ENCODE measurements around the gene CEP295NL. TPM values are rescaled to one million over a fixed set of nuclear protein-coding genes. Genes with fewer than 3 reads are reported as not detected.

The CEP295NL gene
- total and polyA plus RNA-seq, 9 donors, result 0.25 to 8.0 (median 4.4) TPM

DNA sequence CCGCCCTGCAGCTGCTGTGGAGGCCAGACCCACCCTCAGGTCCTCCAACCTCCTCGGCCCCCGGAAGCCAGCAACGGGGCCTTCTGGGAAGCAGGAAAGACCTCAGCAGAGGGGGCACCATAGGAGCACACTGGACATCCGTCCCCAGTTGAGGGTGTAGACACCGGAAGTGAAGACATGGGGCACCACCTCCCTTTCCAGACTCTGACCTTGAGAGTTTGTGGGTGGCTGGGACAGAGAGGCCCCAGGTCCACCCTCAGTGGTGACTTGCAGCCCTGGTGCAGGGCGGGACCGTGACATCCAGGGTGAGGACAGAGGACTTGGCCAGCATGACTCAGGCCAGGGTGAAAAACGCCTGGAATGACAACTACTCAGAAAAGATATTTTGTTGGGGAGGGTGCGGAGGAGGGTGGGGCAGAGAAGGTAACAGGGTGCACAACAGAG lies 19.9 kb downstream of the CEP295NL start:
- DNase-seq, result peak; percentile 62 to 78 (median 68)
- 3 to 6% (median 3%) methylated on average over 10 of the region's 10 CpGs for WGBS, 3 donors
- peak overlapping the region; percentile 27 for H3K4me3 ChIP-seq
- H3K9me3 ChIP-seq, result no peaks in the 10 kb centered on the region
- TF ChIP-seq, protein P1, sequence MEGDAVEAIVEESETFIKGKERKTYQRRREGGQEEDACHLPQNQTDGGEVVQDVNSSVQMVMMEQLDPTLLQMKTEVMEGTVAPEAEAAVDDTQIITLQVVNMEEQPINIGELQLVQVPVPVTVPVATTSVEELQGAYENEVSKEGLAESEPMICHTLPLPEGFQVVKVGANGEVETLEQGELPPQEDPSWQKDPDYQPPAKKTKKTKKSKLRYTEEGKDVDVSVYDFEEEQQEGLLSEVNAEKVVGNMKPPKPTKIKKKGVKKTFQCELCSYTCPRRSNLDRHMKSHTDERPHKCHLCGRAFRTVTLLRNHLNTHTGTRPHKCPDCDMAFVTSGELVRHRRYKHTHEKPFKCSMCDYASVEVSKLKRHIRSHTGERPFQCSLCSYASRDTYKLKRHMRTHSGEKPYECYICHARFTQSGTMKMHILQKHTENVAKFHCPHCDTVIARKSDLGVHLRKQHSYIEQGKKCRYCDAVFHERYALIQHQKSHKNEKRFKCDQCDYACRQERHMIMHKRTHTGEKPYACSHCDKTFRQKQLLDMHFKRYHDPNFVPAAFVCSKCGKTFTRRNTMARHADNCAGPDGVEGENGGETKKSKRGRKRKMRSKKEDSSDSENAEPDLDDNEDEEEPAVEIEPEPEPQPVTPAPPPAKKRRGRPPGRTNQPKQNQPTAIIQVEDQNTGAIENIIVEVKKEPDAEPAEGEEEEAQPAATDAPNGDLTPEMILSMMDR (IDR thresholded peaks at IDR 0.05), result no peak
- peak; percentile 6 for TF ChIP-seq EP300 (IDR thresholded peaks at IDR 0.05)
- H3K27me3 ChIP-seq, result no peaks in the 10 kb centered on the region
- intact Hi-C loops (cut with DNase I), result loop anchor here in 2 of 4 donors (5.0 kb wide), 2 partner anchors 39 to 44 kb away; partner anchors contain the start of gene TIMP2 (in 1 of the 2)
- H3K36me3 ChIP-seq, result no peaks in the 10 kb centered on the region
- peaks cover 42% of the 10 kb centered on the region for H3K4me1 ChIP-seq (ENCODE audit: insufficient read depth)
- peak overlapping the region; percentile 70 to 84 for H3K27ac ChIP-seq

DNA sequence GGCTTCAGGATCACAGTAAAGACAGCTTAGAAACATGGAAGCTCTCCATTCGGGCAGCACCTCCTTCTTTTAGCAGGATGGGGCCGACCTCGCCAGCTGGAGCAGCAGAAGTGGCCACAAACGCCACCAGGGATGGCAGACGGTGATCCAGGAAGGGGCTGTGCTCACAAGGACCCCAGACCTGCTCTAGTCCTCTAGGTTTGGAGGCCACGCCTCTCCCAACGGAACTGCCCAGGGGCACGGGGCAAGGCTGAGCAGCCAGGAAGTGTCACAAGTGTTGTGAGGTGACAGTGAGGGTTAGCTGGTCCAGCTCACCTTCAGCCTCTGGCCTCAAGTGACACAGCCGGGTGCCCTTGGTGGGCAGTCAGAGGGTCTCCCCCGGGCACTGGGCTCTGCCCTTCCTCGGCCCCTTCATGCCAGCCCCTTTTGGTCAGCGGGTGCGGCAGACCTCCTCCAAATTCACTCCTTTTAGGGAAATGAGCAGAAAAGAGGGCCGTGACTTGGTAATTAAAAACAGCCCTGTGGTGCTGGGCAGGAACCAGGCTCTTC lies 20.4 kb downstream of the CEP295NL start:
- 28 to 38% (median 30%) methylated on average over 14 of the region's 14 CpGs for WGBS, 3 donors

DNA sequence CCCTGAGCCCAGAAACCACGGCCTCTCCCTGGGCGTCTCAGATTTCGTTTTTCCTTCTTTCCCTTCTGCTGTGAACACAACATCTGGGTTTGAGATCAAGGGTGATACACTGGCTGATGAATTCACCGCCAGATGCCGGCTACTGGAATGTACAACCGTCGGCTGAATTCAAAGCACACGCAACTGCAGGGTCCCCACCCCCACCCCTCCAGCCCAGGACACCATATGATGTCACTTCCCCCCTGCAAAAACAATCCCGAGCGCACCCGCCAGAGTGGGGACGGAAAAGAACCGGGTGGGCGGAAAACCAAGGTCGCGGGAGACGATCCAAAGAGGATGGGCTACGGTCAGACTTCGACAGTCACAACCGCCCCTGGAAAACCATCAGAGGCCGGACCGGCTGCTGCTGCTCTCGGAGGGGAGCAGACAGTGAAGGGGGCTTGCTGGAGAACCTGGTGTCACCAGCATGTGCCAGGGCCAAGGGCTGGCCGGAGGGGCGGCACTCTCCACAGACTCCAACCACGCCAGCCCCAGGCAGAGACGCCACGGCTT lies 23.3 kb downstream of the CEP295NL start:
- TF ChIP-seq EP300 (IDR thresholded peaks at IDR 0.05), result no peak
- TF ChIP-seq, protein P1 (IDR thresholded peaks at IDR 0.05), result peak in 1 of 3 donors; percentile 38
- intact Hi-C loops (cut with DNase I), result loop anchor here in 2 of 4 donors (5.0 kb wide), 2 partner anchors 43 to 48 kb away; partner anchors contain the start of gene TIMP2 (in 1 of the 2)
- DNase-seq, result peak; percentile 86 to 91 (median 87)
- Histone ChIP-seq H3K4me1 (ENCODE audit: insufficient read depth) (peaks cover 43% of the 10 kb centered on the region), H3K27ac (peak overlapping the region; percentile 89 to 92), H3K27me3 (no peaks in the 10 kb centered on the region), H3K4me3 (peak overlapping the region; percentile 8), H3K36me3 (no peaks in the 10 kb centered on the region), H3K9me3 (no peaks in the 10 kb centered on the region)
- 3 to 8% (median 3%) methylated on average over 28 of the region's 28 CpGs for WGBS, 3 donors

More for the DNA sequence above, 20.4 kb downstream of the CEP295NL start:
- TF ChIP-seq EP300 (IDR thresholded peaks at IDR 0.05) (no peak), POLR2A (IDR thresholded peaks at IDR 0.05) (no peak)
- TF ChIP-seq, protein P1 (IDR thresholded peaks at IDR 0.05), result no peak
- Histone ChIP-seq H3K4me1 (ENCODE audit: insufficient read depth) (peaks cover 42% of the 10 kb centered on the region), H3K27ac (peak overlapping the region; percentile 70 to 84), H3K27me3 (no peaks in the 10 kb centered on the region), H3K36me3 (no peaks in the 10 kb centered on the region), H3K9me3 (no peaks in the 10 kb centered on the region), H3K4me3 (no peak overlapping the region)
- DNase-seq, result no peak
- intact Hi-C loops (cut with DNase I), result loop anchor here in 2 of 4 donors (5.0 kb wide), 2 partner anchors 40 to 45 kb away; partner anchors contain the start of gene TIMP2 (in 1 of the 2)

DNA sequence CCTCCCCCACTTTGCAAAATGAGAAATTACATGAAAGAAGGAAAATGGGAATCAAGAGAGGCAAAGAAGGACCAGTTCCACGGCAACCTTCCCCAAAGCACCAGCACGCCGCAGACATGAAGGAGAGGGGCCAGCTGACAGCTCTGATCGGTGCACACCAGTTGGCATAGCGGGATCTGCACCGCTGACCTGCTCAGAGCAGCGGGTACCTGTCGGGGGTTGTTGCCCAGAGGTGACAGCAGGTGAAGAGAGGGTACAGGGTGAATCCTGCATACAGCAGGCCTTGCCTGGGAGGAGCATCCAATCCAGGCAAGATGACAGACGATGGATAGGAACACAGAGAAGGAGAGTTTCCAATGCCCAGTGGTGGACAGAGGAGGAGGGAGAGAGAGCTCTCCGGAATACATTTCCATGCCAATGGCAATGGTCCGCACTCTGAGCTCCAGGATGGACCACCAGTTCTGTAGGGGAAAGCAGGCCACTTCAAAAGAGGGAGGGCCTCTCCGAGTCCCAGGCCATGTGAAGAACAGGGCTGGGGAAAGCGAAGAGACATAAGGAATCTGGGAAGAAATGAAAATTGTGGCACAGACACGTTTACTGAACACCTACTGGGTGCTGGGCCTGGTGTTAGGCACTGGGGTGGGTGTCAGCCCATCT lies 24.0 kb downstream of the CEP295NL start:
- intact Hi-C loops (cut with DNase I), result no loop called here
- 61 to 65% (median 63%) methylated on average over 14 of the region's 14 CpGs for WGBS, 3 donors
- peaks cover 36% of the 10 kb centered on the region for H3K4me1 ChIP-seq (ENCODE audit: insufficient read depth)
- no peak for DNase-seq
- TF ChIP-seq EP300 (IDR thresholded peaks at IDR 0.05), result no peak
- TF ChIP-seq, protein P1 (IDR thresholded peaks at IDR 0.05), result no peak
- no peak for TF ChIP-seq POLR2A (IDR thresholded peaks at IDR 0.05)
- no peaks in the 10 kb centered on the region for H3K36me3 ChIP-seq
- H3K27me3 ChIP-seq, result no peaks in the 10 kb centered on the region
- peak overlapping the region; percentile 82 to 89 for H3K27ac ChIP-seq
- no peaks in the 10 kb centered on the region for H3K9me3 ChIP-seq
- peak overlapping the region; percentile 8 for H3K4me3 ChIP-seq
